Activated T-cell treated with anti-CD3 and anti-CD28 coated beads, Interleukin-2, amount 50 U/mL, for 24 hours (primary cell): Measurements from ENCODE around the gene TMC4.

ENCODE experiments used
- DNase-seq: peaks from one replicate; pipeline ENCODE4 v3.0.0-alpha.2; 2020
- H3K27ac Mint-ChIP-seq: 2 replicates; pipeline ENCODE4 v1.8.0; 2020; ENCODE audit warnings: mild to moderate bottlenecking, mixed read lengths
- H3K27me3 Mint-ChIP-seq: 2 replicates; pipeline ENCODE4 v1.8.0; 2020; ENCODE audit warnings: mixed read lengths
- H3K36me3 Mint-ChIP-seq: 2 replicates; pipeline ENCODE4 v1.8.0; 2020; ENCODE audit warnings: low read depth, mixed read lengths
- H3K4me1 Mint-ChIP-seq: 2 replicates; pipeline ENCODE4 v1.8.0; 2020; ENCODE audit warnings: low read depth, mixed read lengths
- H3K4me3 Mint-ChIP-seq: 2 replicates; pipeline ENCODE4 v1.8.0; 2020; ENCODE audit warnings: mild to moderate bottlenecking, moderate library complexity, mixed read lengths
- H3K9me3 Mint-ChIP-seq: 2 replicates; pipeline ENCODE4 v1.8.0; 2020; ENCODE audit warnings: mixed read lengths

The TMC4 gene

GRCh38 chr19:54145541-54146158, 27.3 kb downstream of the TMC4 start:
- H3K9me3 Mint-ChIP-seq: no peaks in the 10 kb centered on the region
- peaks cover 94% of the 10 kb centered on the region for H3K36me3 Mint-ChIP-seq
- H3K4me1 Mint-ChIP-seq: peaks cover 10% of the 10 kb centered on the region
- H3K27ac Mint-ChIP-seq: no peak overlapping the region
- no peaks in the 10 kb centered on the region for H3K27me3 Mint-ChIP-seq
- no peak overlapping the region for H3K4me3 Mint-ChIP-seq
- DNase-seq: no peak

GRCh38 chr19:54142166-54142780, 30.7 kb downstream of the TMC4 start:
- Mint-ChIP-seq H3K27ac (peak overlapping the region; percentile 64), H3K9me3 (no peaks in the 10 kb centered on the region), H3K36me3 (peaks cover 89% of the 10 kb centered on the region), H3K4me3 (no peak overlapping the region), H3K27me3 (no peaks in the 10 kb centered on the region), H3K4me1 (peaks cover 31% of the 10 kb centered on the region)
- DNase-seq: no peak

GRCh38 chr19:54141356-54141755, 31.6 kb downstream of the TMC4 start:
- Mint-ChIP-seq H3K27ac (peak overlapping the region; percentile 56), H3K36me3 (peaks cover 80% of the 10 kb centered on the region), H3K27me3 (no peaks in the 10 kb centered on the region), H3K9me3 (no peaks in the 10 kb centered on the region), H3K4me1 (peaks cover 37% of the 10 kb centered on the region), H3K4me3 (no peak overlapping the region)
- no peak for DNase-seq

- H3K36me3 Mint-ChIP-seq: peaks cover 53% of the 10 kb centered on the region
- peak; percentile 63 for DNase-seq
- H3K9me3 Mint-ChIP-seq: no peaks in the 10 kb centered on the region
- H3K27ac Mint-ChIP-seq: peak overlapping the region; percentile 98
- H3K4me1 Mint-ChIP-seq: peaks cover 43% of the 10 kb centered on the region
- H3K27me3 Mint-ChIP-seq: no peaks in the 10 kb centered on the region
- peak overlapping the region; percentile 92 for H3K4me3 Mint-ChIP-seq
These were observed 34.3 kb downstream of the TMC4 start for GRCh38 chr19:54138489-54139256.

GRCh38 chr19:54137699-54138488, 35.1 kb downstream of the TMC4 start, which contains the start of gene CNOT3:
Gene CNOT3, plus strand, starts transcription at chr19:54137762. Its CDS starts 5,217 bp downstream, at chr19:54142979.
- no peaks in the 10 kb centered on the region for H3K27me3 Mint-ChIP-seq
- peaks cover 45% of the 10 kb centered on the region for H3K36me3 Mint-ChIP-seq

GRCh38 chr19:54136864-54137698, 35.9 kb downstream of the TMC4 start:
- peaks cover 43% of the 10 kb centered on the region for H3K4me1 Mint-ChIP-seq
- H3K4me3 Mint-ChIP-seq: peak overlapping the region; percentile 92
- peak; percentile 98 for DNase-seq
- no peaks in the 10 kb centered on the region for H3K27me3 Mint-ChIP-seq
- peak overlapping the region; percentile 95 for H3K27ac Mint-ChIP-seq
- H3K36me3 Mint-ChIP-seq: peaks cover 39% of the 10 kb centered on the region
- H3K9me3 Mint-ChIP-seq: no peaks in the 10 kb centered on the region

More at GRCh38 chr19:54137699-54138488, 35.1 kb downstream of the TMC4 start, which contains the start of gene CNOT3:
- peaks cover 43% of the 10 kb centered on the region for H3K4me1 Mint-ChIP-seq
- DNase-seq: peak; percentile 55
- H3K27ac Mint-ChIP-seq: peak within 1 kb of the TSS; percentile 98
- H3K9me3 Mint-ChIP-seq: no peaks in the 10 kb centered on the region
- peak within 1 kb of the TSS; percentile 92 for H3K4me3 Mint-ChIP-seq

GRCh38 chr19:54136086-54136863, 36.7 kb downstream of the TMC4 start:
- no peak for DNase-seq
- Mint-ChIP-seq H3K27ac (peak overlapping the region; percentile 95), H3K36me3 (peaks cover 38% of the 10 kb centered on the region), H3K9me3 (no peaks in the 10 kb centered on the region), H3K4me1 (peaks cover 37% of the 10 kb centered on the region), H3K4me3 (peak overlapping the region; percentile 92), H3K27me3 (no peaks in the 10 kb centered on the region)

GRCh38 chr19:54133957-54134590, 38.9 kb downstream of the TMC4 start:
- no peak for DNase-seq
- Mint-ChIP-seq H3K9me3 (no peaks in the 10 kb centered on the region), H3K27me3 (no peaks in the 10 kb centered on the region), H3K36me3 (peaks cover 31% of the 10 kb centered on the region), H3K4me3 (no peak overlapping the region), H3K4me1 (peaks cover 18% of the 10 kb centered on the region), H3K27ac (peak overlapping the region; percentile 15)

GRCh38 chr19:54133312-54133956, 39.5 kb downstream of the TMC4 start:
- no peak for DNase-seq
- H3K9me3 Mint-ChIP-seq: no peaks in the 10 kb centered on the region
- peaks cover 29% of the 10 kb centered on the region for H3K36me3 Mint-ChIP-seq
- H3K4me1 Mint-ChIP-seq: peaks cover 12% of the 10 kb centered on the region
- no peak overlapping the region for H3K4me3 Mint-ChIP-seq
- H3K27me3 Mint-ChIP-seq: no peaks in the 10 kb centered on the region
- no peak overlapping the region for H3K27ac Mint-ChIP-seq

GRCh38 chr19:54129617-54129996, 43.4 kb downstream of the TMC4 start:
- H3K4me1 Mint-ChIP-seq: no peaks in the 10 kb centered on the region
- DNase-seq: no peak
- H3K27ac Mint-ChIP-seq: no peak overlapping the region
- no peak overlapping the region for H3K4me3 Mint-ChIP-seq
- H3K27me3 Mint-ChIP-seq: no peaks in the 10 kb centered on the region
- peaks cover 64% of the 10 kb centered on the region for H3K36me3 Mint-ChIP-seq
- no peaks in the 10 kb centered on the region for H3K9me3 Mint-ChIP-seq

GRCh38 chr19:54128796-54129616, 44.0 kb downstream of the TMC4 start:
- no peak overlapping the region for H3K27ac Mint-ChIP-seq
- no peaks in the 10 kb centered on the region for H3K9me3 Mint-ChIP-seq
- no peak overlapping the region for H3K4me3 Mint-ChIP-seq
- H3K4me1 Mint-ChIP-seq: no peaks in the 10 kb centered on the region
- no peaks in the 10 kb centered on the region for H3K27me3 Mint-ChIP-seq
- no peak for DNase-seq
- peaks cover 70% of the 10 kb centered on the region for H3K36me3 Mint-ChIP-seq

GRCh38 chr19:54128441-54128725, 44.6 kb downstream of the TMC4 start:
- no peak for DNase-seq
- Mint-ChIP-seq H3K4me1 (no peaks in the 10 kb centered on the region), H3K27me3 (no peaks in the 10 kb centered on the region), H3K4me3 (no peak overlapping the region), H3K36me3 (peaks cover 76% of the 10 kb centered on the region), H3K9me3 (no peaks in the 10 kb centered on the region), H3K27ac (no peak overlapping the region)
